Osteocyte (in vitro differentiated cells): ENCODE results near the gene RGS19. TPM values are rescaled to one million over a fixed set of nuclear protein-coding genes. Genes with fewer than 3 reads are reported as not detected.

Experiments used
- DNase-seq: peaks from one replicate; pipeline ENCODE4 v3.0.0; 2021; ENCODE audit warnings: mixed read lengths; ENCODE audit not compliant: unreplicated experiment; ENCODE audit errors: extremely low spot score
- H3K27ac Mint-ChIP-seq: one replicate; pipeline ENCODE4 v1.8.0; 2021; ENCODE audit warnings: mild to moderate bottlenecking, mixed read lengths; ENCODE audit not compliant: unreplicated experiment
- H3K27me3 Mint-ChIP-seq: one replicate; pipeline ENCODE4 v1.8.0; 2021; ENCODE audit warnings: mixed read lengths; ENCODE audit not compliant: unreplicated experiment
- H3K36me3 Mint-ChIP-seq: one replicate; pipeline ENCODE4 v1.8.0; 2021; ENCODE audit warnings: mixed read lengths; ENCODE audit not compliant: unreplicated experiment
- H3K4me1 Mint-ChIP-seq: one replicate; pipeline ENCODE4 v1.8.0; 2021; ENCODE audit warnings: mixed read lengths; ENCODE audit not compliant: unreplicated experiment
- H3K4me3 Mint-ChIP-seq: one replicate; pipeline ENCODE4 v1.8.0; 2021; ENCODE audit warnings: mild to moderate bottlenecking, moderate library complexity, mixed read lengths; ENCODE audit not compliant: unreplicated experiment
- H3K9me3 Mint-ChIP-seq: one replicate; pipeline ENCODE4 v1.8.0; 2021; ENCODE audit warnings: mixed read lengths; ENCODE audit not compliant: unreplicated experiment
- total RNA-seq: library from RNA; stranded (reverse); gene quantifications from 2 replicates; pipeline ENCODE4 v1.2.1, GENCODE V29; 2021
- TF ChIP-seq, protein P1 (sequence below): fragments of 200-600 bp; sonication (generic); IDR thresholded peaks from 2 replicates; pipeline ENCODE4 v1.5.0; 2021; ENCODE audit warnings: antibody characterized with exemption, mild to moderate bottlenecking, moderate library complexity

Gene RGS19
- total RNA-seq, 1 donor from 2014 or later, result 8.0 TPM

DNA sequence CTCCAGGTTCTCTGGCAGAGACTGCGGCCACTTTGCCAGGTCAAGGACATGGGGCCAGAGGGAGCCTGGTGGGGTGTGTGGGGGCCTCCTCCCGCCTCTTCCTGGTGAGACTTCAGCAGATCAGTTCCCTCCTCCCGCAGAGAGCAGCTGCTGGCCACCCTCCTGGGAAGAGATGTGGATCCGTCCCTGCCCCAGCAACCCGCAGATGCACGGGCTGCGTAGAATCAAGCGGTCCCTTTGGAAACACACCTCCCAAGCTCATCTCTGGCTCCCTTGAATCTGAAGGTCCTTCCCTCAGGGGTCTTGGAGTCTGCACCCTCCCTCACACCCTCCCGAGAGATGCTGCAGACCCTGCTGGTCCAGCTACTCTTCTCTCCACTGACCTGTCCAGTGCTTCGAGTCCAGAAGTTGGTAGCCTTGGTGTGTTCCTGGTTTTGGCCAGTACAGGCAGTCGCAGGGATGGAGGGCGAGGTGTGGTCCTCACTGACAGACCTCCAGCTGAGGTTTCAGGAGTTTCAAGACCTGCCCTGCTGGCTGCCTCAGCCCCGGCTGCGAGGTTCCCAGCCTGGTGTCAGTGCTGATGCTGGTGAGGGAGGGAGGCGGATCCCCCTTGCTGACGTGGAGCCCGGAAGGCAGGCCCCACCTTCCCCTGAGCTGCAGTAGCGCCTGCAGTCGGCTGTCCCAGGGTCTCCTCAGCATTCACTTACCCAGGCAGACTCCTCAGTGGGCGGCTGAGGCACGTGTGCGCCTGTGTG, 27.8 kb upstream of the RGS19 start, which contains the start of gene NPBWR2:
Gene NPBWR2, minus strand, starts transcription at position 585 of the 755 bp plus-strand sequence. CDS start 734 bp downstream, outside the sequence.
- H3K27me3 Mint-ChIP-seq, result peaks cover 23% of the 10 kb centered on the region
- peaks cover 2% of the 10 kb centered on the region for H3K4me1 Mint-ChIP-seq
- no peak within 1 kb of the TSS for H3K27ac Mint-ChIP-seq
- no peaks in the 10 kb centered on the region for H3K36me3 Mint-ChIP-seq
- TF ChIP-seq, protein P1, sequence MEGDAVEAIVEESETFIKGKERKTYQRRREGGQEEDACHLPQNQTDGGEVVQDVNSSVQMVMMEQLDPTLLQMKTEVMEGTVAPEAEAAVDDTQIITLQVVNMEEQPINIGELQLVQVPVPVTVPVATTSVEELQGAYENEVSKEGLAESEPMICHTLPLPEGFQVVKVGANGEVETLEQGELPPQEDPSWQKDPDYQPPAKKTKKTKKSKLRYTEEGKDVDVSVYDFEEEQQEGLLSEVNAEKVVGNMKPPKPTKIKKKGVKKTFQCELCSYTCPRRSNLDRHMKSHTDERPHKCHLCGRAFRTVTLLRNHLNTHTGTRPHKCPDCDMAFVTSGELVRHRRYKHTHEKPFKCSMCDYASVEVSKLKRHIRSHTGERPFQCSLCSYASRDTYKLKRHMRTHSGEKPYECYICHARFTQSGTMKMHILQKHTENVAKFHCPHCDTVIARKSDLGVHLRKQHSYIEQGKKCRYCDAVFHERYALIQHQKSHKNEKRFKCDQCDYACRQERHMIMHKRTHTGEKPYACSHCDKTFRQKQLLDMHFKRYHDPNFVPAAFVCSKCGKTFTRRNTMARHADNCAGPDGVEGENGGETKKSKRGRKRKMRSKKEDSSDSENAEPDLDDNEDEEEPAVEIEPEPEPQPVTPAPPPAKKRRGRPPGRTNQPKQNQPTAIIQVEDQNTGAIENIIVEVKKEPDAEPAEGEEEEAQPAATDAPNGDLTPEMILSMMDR, result no peak
- H3K9me3 Mint-ChIP-seq, result no peaks in the 10 kb centered on the region
- no peak within 1 kb of the TSS for H3K4me3 Mint-ChIP-seq
- no peak for DNase-seq

DNA sequence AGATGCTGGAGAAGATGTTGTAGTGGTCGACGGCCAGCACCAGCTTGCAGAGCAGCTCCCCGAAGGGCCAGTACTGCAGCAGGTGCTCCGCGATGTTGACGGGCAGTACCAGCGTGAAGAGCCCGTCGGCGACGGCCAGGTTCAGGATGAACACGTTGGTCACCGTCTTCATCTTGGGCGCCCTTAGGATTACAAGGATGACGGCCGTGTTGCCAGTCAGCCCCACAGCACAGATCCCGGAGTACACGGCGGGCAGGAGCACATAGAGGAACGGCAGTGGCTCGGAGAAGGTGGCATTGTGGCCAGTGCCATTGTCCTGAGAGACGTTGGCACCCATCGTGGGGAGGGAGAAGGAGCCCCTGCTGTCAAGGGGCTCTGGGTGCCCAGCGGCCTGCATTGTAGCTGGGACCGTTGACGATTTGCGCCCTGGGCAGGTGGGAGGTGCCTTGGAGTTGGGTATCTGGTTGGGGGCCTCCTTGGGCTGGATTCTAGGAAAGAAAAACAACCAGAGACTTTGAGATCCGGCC, 27.2 kb upstream of the RGS19 start:
- no peak for DNase-seq

GRCh38 chr20:64105846-64106434, 26.6 kb upstream of the RGS19 start:
- no peak overlapping the region for H3K27ac Mint-ChIP-seq
- H3K4me3 Mint-ChIP-seq, result no peak overlapping the region
- H3K36me3 Mint-ChIP-seq, result no peaks in the 10 kb centered on the region
- no peak for DNase-seq
- peaks cover 4% of the 10 kb centered on the region for H3K4me1 Mint-ChIP-seq
- H3K9me3 Mint-ChIP-seq, result no peaks in the 10 kb centered on the region
- TF ChIP-seq, protein P1, result no peak
- peaks cover 30% of the 10 kb centered on the region for H3K27me3 Mint-ChIP-seq

More for the DNA sequence above, 27.2 kb upstream of the RGS19 start:
- H3K36me3 Mint-ChIP-seq, result no peaks in the 10 kb centered on the region
- no peak overlapping the region for H3K4me3 Mint-ChIP-seq
- H3K27me3 Mint-ChIP-seq, result peaks cover 25% of the 10 kb centered on the region
- no peak overlapping the region for H3K27ac Mint-ChIP-seq
- TF ChIP-seq, protein P1, result no peak
- H3K9me3 Mint-ChIP-seq, result no peaks in the 10 kb centered on the region
- H3K4me1 Mint-ChIP-seq, result peaks cover 3% of the 10 kb centered on the region

DNA sequence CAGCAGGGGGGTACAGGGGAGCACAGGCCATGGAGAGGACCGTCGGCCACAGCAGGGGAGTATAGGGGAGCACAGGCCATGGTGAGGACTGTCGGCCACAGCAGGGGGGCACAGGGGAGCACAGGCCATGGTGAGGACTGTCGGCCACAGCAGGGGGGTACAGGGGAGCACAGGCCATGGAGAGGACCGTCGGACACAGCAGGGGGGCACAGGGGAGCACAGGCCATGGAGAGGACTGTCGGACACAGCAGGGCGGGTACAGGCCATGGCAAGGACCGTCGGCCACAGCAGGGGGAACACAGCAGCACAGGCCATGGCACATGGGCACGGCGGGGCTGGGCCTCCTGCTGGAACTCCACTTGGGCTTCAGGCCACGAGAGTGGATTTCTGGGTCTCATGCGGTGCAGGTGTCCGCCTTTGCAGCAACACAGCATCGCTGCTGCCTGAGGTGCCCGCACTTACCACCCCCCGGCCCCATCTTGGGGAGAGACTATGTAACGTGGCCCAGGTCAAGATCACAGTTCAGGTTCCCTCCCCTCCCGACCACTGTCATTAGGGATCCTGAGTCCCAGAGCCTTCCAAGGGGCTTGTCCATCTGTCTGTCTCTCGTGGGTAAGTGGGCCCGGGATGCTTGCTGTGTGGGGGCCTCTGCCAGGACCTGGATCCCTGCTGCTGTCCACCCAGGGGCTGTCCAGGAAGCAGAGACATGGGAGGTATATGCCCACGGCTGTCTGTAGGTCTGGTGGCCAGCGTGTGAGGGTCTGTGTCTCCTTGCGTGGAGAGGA, 25.5 kb upstream of the RGS19 start:
- H3K4me1 Mint-ChIP-seq, result peaks cover 4% of the 10 kb centered on the region
- H3K9me3 Mint-ChIP-seq, result no peaks in the 10 kb centered on the region
- H3K27ac Mint-ChIP-seq, result no peak overlapping the region
- no peak overlapping the region for H3K4me3 Mint-ChIP-seq
- H3K36me3 Mint-ChIP-seq, result no peaks in the 10 kb centered on the region
- no peak for DNase-seq
- H3K27me3 Mint-ChIP-seq, result peaks cover 37% of the 10 kb centered on the region
- TF ChIP-seq, protein P1, result no peak
